ENCODE data around the gene USO1. TPM values are rescaled to one million over a fixed set of nuclear protein-coding genes. Genes with fewer than 3 reads are reported as not detected.

USO1 gene
- total and polyA plus RNA-seq, 2 experiments from 2014 or later = 113 to 277 TPM

DNA sequence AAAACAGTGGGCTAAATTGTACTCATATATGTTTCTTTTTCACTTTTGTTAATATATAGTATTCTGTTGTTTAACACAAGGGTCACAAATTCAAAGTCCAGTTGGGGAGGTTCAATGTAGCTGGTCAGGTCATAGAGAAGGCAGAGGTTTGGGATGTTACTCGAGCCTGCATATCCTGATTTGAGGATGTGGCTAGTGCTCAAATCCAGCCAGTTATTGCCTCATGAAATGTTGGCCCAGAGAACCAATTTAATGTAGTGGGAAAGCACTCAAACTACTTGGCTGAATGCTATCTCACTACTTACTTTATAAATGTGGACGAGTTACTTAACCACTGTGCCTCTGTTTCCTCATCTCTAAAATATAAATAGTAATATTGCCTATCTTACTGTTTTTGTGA lies 12.5 kb downstream of the USO1 start:
- no peaks in the 10 kb centered on the region for H3K27me3 ChIP-seq (ENCODE audit: insufficient read depth)
- H3F3A ChIP-seq (replicated peaks; ENCODE audit: low read depth) = no peaks in the 10 kb centered on the region
- Mint-ChIP-seq H3K4me1 (no peaks in the 10 kb centered on the region; the same call in 2 of the 3 replicates), H3K9me3 (no peaks in the 10 kb centered on the region; the same call in 2 of the 3 replicates), H3K36me3 (ENCODE audit: low read depth) (peaks cover 19% of the 10 kb centered on the region; the same call in 2 of the 3 replicates), H3K27ac (peak overlapping the region; percentile 33), H3K4me3 (no peak overlapping the region), H3K27me3 (ENCODE audit: insufficient read depth, low read depth, poor library complexity) (no peaks in the 10 kb centered on the region)
- peaks cover 1% of the 10 kb centered on the region; the same call in 1 of the 2 replicates for H3K36me3 ChIP-seq (ENCODE audit: insufficient read depth)
- no peak overlapping the region for H3K4me2 ChIP-seq
- H3K4me1 ChIP-seq (ENCODE audit: insufficient read depth) = no peaks in the 10 kb centered on the region; the same call in 1 of the 2 replicates
- no peaks in the 10 kb centered on the region for H3K9me2 ChIP-seq (ENCODE audit: insufficient read depth)
- TF ChIP-seq ZNF331 (CRISPR knock-in tag; IDR thresholded peaks at IDR 0.05; ENCODE audit: low read depth) = no peak
- TF ChIP-seq, protein P1, sequence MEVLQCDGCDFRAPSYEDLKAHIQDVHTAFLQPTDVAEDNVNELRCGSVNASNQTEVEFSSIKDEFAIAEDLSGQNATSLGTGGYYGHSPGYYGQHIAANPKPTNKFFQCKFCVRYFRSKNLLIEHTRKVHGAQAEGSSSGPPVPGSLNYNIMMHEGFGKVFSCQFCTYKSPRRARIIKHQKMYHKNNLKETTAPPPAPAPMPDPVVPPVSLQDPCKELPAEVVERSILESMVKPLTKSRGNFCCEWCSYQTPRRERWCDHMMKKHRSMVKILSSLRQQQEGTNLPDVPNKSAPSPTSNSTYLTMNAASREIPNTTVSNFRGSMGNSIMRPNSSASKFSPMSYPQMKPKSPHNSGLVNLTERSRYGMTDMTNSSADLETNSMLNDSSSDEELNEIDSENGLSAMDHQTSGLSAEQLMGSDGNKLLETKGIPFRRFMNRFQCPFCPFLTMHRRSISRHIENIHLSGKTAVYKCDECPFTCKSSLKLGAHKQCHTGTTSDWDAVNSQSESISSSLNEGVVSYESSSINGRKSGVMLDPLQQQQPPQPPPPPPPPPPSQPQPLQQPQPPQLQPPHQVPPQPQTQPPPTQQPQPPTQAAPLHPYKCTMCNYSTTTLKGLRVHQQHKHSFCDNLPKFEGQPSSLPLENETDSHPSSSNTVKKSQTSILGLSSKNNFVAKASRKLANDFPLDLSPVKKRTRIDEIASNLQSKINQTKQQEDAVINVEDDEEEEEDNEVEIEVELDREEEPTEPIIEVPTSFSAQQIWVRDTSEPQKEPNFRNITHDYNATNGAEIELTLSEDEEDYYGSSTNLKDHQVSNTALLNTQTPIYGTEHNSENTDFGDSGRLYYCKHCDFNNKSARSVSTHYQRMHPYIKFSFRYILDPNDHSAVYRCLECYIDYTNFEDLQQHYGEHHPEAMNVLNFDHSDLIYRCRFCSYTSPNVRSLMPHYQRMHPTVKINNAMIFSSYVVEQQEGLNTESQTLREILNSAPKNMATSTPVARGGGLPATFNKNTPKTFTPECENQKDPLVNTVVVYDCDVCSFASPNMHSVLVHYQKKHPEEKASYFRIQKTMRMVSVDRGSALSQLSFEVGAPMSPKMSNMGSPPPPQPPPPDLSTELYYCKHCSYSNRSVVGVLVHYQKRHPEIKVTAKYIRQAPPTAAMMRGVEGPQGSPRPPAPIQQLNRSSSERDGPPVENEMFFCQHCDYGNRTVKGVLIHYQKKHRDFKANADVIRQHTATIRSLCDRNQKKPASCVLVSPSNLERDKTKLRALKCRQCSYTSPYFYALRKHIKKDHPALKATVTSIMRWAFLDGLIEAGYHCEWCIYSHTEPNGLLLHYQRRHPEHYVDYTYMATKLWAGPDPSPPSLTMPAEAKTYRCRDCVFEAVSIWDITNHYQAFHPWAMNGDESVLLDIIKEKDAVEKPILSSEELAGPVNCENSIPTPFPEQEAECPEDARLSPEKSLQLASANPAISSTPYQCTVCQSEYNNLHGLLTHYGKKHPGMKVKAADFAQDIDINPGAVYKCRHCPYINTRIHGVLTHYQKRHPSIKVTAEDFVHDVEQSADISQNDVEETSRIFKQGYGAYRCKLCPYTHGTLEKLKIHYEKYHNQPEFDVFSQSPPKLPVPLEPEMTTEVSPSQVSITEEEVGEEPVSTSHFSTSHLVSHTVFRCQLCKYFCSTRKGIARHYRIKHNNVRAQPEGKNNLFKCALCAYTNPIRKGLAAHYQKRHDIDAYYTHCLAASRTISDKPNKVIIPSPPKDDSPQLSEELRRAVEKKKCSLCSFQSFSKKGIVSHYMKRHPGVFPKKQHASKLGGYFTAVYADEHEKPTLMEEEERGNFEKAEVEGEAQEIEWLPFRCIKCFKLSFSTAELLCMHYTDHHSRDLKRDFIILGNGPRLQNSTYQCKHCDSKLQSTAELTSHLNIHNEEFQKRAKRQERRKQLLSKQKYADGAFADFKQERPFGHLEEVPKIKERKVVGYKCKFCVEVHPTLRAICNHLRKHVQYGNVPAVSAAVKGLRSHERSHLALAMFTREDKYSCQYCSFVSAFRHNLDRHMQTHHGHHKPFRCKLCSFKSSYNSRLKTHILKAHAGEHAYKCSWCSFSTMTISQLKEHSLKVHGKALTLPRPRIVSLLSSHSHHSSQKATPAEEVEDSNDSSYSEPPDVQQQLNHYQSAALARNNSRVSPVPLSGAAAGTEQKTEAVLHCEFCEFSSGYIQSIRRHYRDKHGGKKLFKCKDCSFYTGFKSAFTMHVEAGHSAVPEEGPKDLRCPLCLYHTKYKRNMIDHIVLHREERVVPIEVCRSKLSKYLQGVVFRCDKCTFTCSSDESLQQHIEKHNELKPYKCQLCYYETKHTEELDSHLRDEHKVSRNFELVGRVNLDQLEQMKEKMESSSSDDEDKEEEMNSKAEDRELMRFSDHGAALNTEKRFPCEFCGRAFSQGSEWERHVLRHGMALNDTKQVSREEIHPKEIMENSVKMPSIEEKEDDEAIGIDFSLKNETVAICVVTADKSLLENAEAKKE (CRISPR knock-in tag; IDR thresholded peaks at IDR 0.05) = no peak
- no peak for TF ChIP-seq NANOG (IDR thresholded peaks at IDR 0.05; ENCODE audit: borderline replicate concordance)
- TF ChIP-seq EZH2phosphoT487 (IDR thresholded peaks at IDR 0.05; ENCODE audit: unreplicated experiment) = no peak
- TF ChIP-seq JUNB (IDR thresholded peaks at IDR 0.05; ENCODE audit: unreplicated experiment) = no peak
- TF ChIP-seq STAT1 (IDR thresholded peaks at IDR 0.05; ENCODE audit: unreplicated experiment) = no peak
- TF ChIP-seq, protein P2, sequence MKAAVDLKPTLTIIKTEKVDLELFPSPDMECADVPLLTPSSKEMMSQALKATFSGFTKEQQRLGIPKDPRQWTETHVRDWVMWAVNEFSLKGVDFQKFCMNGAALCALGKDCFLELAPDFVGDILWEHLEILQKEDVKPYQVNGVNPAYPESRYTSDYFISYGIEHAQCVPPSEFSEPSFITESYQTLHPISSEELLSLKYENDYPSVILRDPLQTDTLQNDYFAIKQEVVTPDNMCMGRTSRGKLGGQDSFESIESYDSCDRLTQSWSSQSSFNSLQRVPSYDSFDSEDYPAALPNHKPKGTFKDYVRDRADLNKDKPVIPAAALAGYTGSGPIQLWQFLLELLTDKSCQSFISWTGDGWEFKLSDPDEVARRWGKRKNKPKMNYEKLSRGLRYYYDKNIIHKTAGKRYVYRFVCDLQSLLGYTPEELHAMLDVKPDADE (IDR thresholded peaks at IDR 0.05) = no peak
- no peak for TF ChIP-seq POLR2AphosphoS5 (IDR thresholded peaks at IDR 0.05; ENCODE audit: low read depth)
- TF ChIP-seq CREB1 (CRISPR knock-in tag; IDR thresholded peaks at IDR 0.05; ENCODE audit: low read depth) = no peak
- TF ChIP-seq, protein P3, sequence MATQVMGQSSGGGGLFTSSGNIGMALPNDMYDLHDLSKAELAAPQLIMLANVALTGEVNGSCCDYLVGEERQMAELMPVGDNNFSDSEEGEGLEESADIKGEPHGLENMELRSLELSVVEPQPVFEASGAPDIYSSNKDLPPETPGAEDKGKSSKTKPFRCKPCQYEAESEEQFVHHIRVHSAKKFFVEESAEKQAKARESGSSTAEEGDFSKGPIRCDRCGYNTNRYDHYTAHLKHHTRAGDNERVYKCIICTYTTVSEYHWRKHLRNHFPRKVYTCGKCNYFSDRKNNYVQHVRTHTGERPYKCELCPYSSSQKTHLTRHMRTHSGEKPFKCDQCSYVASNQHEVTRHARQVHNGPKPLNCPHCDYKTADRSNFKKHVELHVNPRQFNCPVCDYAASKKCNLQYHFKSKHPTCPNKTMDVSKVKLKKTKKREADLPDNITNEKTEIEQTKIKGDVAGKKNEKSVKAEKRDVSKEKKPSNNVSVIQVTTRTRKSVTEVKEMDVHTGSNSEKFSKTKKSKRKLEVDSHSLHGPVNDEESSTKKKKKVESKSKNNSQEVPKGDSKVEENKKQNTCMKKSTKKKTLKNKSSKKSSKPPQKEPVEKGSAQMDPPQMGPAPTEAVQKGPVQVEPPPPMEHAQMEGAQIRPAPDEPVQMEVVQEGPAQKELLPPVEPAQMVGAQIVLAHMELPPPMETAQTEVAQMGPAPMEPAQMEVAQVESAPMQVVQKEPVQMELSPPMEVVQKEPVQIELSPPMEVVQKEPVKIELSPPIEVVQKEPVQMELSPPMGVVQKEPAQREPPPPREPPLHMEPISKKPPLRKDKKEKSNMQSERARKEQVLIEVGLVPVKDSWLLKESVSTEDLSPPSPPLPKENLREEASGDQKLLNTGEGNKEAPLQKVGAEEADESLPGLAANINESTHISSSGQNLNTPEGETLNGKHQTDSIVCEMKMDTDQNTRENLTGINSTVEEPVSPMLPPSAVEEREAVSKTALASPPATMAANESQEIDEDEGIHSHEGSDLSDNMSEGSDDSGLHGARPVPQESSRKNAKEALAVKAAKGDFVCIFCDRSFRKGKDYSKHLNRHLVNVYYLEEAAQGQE (IDR thresholded peaks at IDR 0.05; ENCODE audit: unreplicated experiment) = no peak
- TF ChIP-seq ZNF114 (CRISPR knock-in tag; IDR thresholded peaks at IDR 0.05) = no peak
- no peak for TF ChIP-seq EZH2 (IDR thresholded peaks at IDR 0.05; ENCODE audit: low read depth, unreplicated experiment)
- TF ChIP-seq, protein P4, sequence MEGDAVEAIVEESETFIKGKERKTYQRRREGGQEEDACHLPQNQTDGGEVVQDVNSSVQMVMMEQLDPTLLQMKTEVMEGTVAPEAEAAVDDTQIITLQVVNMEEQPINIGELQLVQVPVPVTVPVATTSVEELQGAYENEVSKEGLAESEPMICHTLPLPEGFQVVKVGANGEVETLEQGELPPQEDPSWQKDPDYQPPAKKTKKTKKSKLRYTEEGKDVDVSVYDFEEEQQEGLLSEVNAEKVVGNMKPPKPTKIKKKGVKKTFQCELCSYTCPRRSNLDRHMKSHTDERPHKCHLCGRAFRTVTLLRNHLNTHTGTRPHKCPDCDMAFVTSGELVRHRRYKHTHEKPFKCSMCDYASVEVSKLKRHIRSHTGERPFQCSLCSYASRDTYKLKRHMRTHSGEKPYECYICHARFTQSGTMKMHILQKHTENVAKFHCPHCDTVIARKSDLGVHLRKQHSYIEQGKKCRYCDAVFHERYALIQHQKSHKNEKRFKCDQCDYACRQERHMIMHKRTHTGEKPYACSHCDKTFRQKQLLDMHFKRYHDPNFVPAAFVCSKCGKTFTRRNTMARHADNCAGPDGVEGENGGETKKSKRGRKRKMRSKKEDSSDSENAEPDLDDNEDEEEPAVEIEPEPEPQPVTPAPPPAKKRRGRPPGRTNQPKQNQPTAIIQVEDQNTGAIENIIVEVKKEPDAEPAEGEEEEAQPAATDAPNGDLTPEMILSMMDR (conservative IDR thresholded peaks at IDR 0.05; ENCODE audit: low read depth in 2 of 2) = no peak
- peaks cover 45% of the 10 kb centered on the region for H4K20me1 ChIP-seq (replicated peaks; ENCODE audit: insufficient read depth)
- no peak overlapping the region for H3K4me3 ChIP-seq
- peak overlapping the region; percentile 20; the same call in 1 of the 2 replicates for H3K27ac ChIP-seq (ENCODE audit: low read depth)
- peaks cover 100% of the 10 kb centered on the region for H3K79me2 ChIP-seq (replicated peaks; ENCODE audit: insufficient read depth)
- no peak overlapping the region for H2AFZ ChIP-seq
- no peak for DNase-seq (ENCODE audit: low spot score)
- ATAC-seq = no peak

Data from GM23338 (cell line).